ENCODE results near the gene AXIN1.
"Not testable (repeated sequence)": the region's sequence is repeated elsewhere in the genome, so short reads cannot be mapped to it uniquely, and the experiment has no call there.

Gene AXIN1

GRCh38 chr16:280991-281659 lies 71.4 kb downstream of the AXIN1 start:
- no peak for DNase-seq

GRCh38 chr16:280552-280951 lies 72.0 kb downstream of the AXIN1 start, which contains the start of gene ARHGDIG:
Gene ARHGDIG (plus strand): TSS chr16:280591. CDS start chr16:280681, 90 bp downstream.
- DNase-seq: no peak

DNA sequence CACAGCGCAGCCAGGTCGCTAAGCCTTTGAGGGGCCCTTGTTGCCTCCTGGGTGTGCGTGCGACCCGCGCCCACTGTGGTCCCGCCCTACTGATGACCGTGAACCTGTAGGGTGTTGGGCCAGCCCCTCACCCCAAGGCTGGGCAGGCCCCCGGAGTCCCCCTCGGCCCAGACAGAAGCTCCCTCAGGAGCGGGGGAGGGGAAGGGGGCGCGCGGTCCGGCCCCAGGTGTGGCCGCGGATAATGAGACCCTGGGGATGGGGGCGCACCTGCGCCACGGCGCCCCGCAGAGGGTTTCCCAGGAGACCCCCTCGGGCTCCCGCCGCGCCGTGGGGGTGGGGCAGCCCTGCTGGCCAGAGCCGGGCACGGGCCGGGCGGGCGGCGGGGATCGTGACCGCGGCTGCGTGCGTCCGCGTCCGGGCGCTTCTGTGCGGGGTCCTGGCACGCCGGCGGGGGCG lies 72.5 kb downstream of the AXIN1 start:
- DNase-seq: no peak

- no peak for DNase-seq
Observed at GRCh38 chr16:279531-279930, 73.0 kb downstream of the AXIN1 start.

GRCh38 chr16:278863-279366 lies 73.6 kb downstream of the AXIN1 start:
- peak; percentile 27 to 63 for DNase-seq

GRCh38 chr16:276426-277077 lies 76.0 kb downstream of the AXIN1 start:
- no peak for DNase-seq

DNA sequence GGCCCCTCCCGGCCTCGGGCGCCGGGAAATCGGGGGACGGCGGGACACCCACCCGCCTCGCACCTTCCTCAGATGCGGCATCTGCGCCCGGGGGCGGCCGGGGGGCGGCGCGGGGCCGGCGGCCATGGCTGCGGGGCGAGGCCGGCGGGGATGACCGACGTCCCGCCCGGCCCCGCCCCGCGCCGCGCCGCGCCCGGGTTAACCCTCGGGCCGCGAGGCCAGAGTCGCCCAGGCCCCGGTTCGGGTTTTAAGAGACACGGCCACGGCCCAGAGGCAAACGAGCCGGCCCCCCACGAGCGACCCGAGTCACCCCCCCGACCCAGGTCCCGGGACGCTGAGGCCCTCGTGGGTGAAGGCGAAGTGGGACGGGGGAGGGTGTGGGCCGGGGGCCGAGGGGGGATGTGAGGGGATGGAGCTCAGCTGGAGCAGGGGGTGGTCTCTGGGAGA lies 76.7 kb downstream of the AXIN1 start, which contains the start of gene RGS11:
RGS11 (minus strand) TSS at position 159 of the 447 bp plus-strand sequence; CDS start at position 126, 33 bp downstream.
- no peak for DNase-seq

GRCh38 chr16:275041-275641 lies 77.4 kb downstream of the AXIN1 start:
- no peak for DNase-seq

- no peak for DNase-seq
Observed at GRCh38 chr16:273547-274421, 78.7 kb downstream of the AXIN1 start.

DNA sequence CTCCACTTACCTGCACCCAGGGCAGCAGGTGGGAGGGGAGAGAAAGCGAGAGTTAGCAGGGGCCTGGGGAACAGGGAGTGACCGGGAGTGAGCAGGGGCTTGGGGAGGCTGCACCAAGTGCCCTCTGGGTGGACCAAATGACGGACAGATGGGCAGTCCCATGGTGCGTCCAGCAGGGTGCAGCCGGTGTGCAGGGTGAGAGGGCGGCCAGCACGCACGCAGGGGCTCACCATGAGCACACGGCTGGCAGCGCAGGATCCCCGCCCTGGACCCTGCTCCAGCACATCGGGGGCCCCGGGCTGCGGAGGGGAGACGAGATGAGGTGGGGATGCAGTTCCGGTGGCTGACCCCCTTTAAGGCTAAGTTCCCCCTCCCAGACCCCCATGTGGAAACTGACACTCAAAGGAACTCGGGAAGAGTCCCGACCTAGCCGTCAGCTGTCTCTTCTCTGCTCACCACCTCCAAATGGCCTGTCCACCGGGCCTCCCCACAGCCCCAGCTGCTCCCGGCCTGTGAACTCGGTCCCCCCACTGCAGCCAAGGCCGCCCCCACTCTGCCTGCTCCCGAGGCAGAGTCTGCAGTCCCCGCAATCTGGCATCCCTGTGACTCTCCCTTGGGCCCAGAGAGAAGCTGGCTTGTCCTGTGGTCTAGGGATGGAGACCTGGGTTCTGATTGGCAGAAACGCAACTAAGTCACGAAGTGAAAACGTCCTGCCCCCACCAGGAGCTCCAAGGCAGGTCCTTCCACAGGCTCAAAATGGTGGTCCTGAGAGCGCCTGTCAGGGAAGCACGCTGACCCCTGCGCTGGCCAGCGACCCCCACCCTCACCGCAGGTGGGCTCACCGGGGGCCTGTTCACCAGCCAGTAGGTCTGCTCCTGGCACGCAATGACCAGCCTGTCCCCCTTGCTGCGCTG lies 79.6 kb downstream of the AXIN1 start:
- DNase-seq: no peak

GRCh38 chr16:270381-271255 lies 81.9 kb downstream of the AXIN1 start:
- DNase-seq: no peak

DNA sequence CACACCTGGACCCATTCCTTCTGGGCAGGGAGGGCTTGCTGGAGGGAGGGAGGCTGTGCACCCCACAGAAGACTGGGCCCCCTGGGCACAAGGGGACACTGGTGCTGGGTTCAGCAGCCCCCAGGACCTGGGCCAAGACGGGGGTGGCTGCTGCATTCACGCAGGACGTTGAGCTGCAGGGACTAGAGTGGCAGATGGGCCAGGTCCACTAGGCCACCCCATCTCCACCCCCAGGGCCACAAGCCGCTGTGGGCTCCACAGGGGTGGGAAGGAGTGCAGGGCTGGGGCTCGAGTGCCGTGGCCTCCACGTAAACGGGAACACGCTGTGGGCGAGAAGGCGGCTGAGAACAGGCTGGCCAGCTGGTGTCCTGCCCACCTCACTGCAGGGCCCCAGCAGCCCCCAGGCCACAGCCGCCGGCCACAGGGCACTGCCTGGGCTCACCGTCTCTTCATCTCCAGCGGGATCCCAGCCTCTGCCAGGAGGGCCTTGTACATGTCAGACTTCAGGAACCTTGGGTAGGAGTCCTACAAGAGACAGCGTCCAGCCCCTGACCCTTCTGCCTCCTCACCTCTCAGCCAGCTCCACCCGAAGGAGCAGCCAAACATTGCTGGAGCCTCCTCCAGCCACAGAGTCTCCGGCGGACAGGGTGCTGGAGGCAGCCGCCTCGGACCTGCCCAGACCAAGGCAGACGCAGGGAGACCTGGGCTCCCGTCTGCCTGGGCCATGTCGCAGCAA lies 83.3 kb downstream of the AXIN1 start:
- no peak for DNase-seq

DNA sequence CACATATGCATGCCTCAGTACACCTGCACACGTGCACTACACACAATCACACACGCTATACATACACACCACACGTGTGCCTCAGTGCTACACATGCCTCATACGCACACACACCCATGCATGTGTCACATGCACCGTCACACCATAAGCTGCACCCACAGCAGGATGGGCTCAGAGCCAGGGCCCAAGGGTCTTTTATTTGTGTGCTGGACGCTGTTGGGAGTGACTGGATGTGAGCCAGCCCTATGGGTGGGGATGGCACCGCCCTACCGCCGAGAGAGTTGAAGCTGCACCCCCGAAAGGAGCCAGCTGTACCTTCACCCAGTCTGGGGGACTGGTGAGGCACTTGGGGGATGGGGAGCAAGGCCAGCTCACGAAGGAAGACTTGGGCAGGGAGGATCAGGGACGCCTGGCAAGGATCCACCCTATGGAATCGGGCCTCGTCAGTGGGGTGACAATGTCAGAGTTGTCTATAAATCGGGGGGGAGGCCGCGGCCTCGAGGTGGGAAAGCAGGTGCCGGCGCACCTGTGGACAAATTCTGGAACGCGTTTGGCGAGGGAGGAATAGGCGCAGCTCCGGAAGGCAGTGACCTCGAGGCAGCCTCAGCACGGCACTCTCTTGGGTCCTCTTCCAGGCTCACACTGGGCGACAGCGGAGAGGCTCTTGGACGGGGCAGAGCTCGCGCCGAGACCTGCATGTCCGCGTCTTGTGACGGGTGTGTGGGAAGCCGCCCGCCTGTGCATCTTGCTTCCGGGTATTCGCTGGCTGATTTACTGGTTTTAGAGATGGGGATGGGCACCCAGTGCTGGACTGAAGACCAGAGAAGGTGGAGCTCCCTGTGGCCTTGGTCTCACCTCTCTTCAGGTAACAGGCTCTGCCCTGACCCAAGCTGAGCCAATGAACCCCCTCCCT lies 84.1 kb downstream of the AXIN1 start:
- DNase-seq: no peak

DNA sequence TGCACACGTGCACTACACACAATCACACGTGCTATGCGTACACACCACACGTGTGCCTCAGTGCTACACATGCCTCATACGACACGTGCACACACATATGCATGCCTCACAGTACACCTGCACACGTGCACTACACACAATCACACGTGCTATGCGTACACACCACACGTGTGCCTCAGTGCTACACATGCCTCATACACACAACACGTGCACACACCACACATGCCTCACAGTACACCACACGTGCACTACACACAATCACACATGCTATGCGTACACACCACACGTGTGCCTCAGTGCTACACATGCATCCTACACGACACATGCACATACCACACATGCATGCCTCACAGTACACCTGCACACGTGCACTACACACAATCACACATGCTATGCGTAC lies 85.0 kb downstream of the AXIN1 start:
- DNase-seq: not testable (repeated sequence)

DNA sequence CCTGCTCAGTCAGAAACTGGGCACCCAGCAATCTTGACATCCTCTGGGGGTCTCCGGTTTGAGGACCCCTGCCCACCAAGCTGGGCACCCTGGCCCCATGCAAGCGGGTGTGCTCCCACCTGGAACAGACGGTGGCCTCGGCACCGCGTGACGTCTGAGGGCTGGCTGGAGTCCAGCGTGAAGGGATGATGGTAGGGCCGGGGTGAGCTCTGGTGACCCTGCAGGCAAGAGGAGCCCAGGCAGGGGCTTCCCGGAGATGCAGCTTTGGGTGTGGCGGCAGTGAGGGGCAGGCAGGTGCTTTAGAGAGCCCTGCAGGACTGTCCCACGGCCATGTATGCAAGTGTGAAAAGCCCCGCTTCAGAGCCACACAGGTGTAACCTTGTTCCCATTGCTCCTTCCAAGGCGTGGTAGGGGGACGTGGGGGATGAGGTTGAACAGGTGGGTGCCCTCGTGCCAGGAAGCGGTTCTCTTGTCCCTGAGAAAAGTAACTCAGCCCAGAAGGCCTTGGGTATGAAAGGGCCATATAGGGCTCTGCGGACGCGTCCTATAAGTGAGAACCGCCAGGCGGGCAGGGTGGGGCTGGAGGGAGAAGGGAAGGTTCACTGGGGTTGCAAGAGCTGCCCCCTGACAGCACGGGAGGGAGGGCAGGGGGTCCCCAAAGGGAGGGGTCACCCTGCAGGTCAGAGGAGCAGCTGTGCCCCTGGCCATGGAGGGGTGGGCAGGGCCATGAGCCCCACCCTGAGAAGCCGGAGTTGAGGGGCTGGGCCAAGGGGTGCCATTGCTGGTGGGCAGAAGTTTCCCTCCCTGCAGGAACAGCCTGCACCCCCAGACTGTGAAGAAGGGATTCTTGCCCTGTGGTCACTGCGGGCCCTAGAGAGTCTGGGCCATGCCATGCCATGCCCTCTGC lies 86.0 kb downstream of the AXIN1 start:
- DNase-seq: no peak

- no peak for DNase-seq
Observed at GRCh38 chr16:265711-266110, 86.8 kb downstream of the AXIN1 start.

GRCh38 chr16:265002-265529 lies 87.5 kb downstream of the AXIN1 start:
- DNase-seq: no peak
